WERI-Rb-1 (cell line): ENCODE data around the gene MYH7.
"Not testable (repeated sequence)": the region's sequence is repeated elsewhere in the genome, so short reads cannot be mapped to it uniquely, and the experiment has no call there.

Experiments used
- DNase-seq: peaks from one replicate; pipeline ENCODE4 v3.0.0-alpha.2; 2020
- H3K27ac ChIP-seq: fragments of 250-450 bp; sonication (Bioruptor Pico); 2 replicates; pipeline ENCODE4 v1.5.1; 2020; ENCODE audit warnings: mild to moderate bottlenecking, moderate library complexity
- H3K27me3 ChIP-seq: fragments of 250-450 bp; sonication (Bioruptor Pico); 2 replicates; pipeline ENCODE4 v1.5.1; 2021; ENCODE audit warnings: mild to moderate bottlenecking, low read depth, moderate library complexity; ENCODE audit not compliant: insufficient read depth, severe bottlenecking
- H3K36me3 ChIP-seq: fragments of 250-450 bp; sonication (Bioruptor Pico); 2 replicates; pipeline ENCODE4 v1.5.1; 2020; ENCODE audit warnings: mild to moderate bottlenecking, moderate library complexity
- H3K4me3 ChIP-seq: 2 replicates; pipeline ENCODE4 v1.5.1; 2011; ENCODE audit warnings: low read depth, mild to moderate bottlenecking, control low read depth, low read length
- H3K9me3 ChIP-seq: fragments of 250-450 bp; sonication (Bioruptor Pico); 2 replicates; pipeline ENCODE4 v1.5.1; 2021; ENCODE audit warnings: mild to moderate bottlenecking, moderate library complexity; ENCODE audit not compliant: severe bottlenecking
- CTCF ChIP-seq: IDR thresholded peaks from 2 replicates; pipeline ENCODE4 v1.5.1; 2011; ENCODE audit warnings: low read depth, mild to moderate bottlenecking, control low read depth, inconsistent platforms, low read length

Gene MYH7

GRCh38 chr14:23402296-23403138 lies 32.9 kb downstream of the MYH7 start:
- no peak for TF ChIP-seq CTCF

GRCh38 chr14:23401291-23401690 lies 34.2 kb downstream of the MYH7 start:
- no peak for TF ChIP-seq CTCF
- Histone ChIP-seq H3K36me3 (no peaks in the 10 kb centered on the region), H3K27ac (no peak overlapping the region), H3K27me3 (no peaks in the 10 kb centered on the region), H3K9me3 (no peaks in the 10 kb centered on the region), H3K4me3 (no peak overlapping the region)
- no peak for DNase-seq

More at GRCh38 chr14:23402296-23403138, 32.9 kb downstream of the MYH7 start:
- Histone ChIP-seq H3K27me3 (no peaks in the 10 kb centered on the region), H3K27ac (no peak overlapping the region), H3K36me3 (no peaks in the 10 kb centered on the region), H3K4me3 (no peak overlapping the region), H3K9me3 (no peaks in the 10 kb centered on the region)
- DNase-seq = no peak

GRCh38 chr14:23400496-23401149 lies 34.8 kb downstream of the MYH7 start:
- not testable (repeated sequence) for H3K9me3 ChIP-seq, H3K36me3 ChIP-seq, H3K27me3 ChIP-seq, H3K4me3 ChIP-seq, H3K27ac ChIP-seq, DNase-seq

- no peaks in the 10 kb centered on the region for H3K36me3 ChIP-seq
- DNase-seq = no peak
- H3K27ac ChIP-seq = no peak overlapping the region
- no peaks in the 10 kb centered on the region for H3K27me3 ChIP-seq
- no peaks in the 10 kb centered on the region for H3K9me3 ChIP-seq
- H3K4me3 ChIP-seq = no peak overlapping the region
- no peak for TF ChIP-seq CTCF
Measured at GRCh38 chr14:23399591-23399990, 35.9 kb downstream of the MYH7 start.

GRCh38 chr14:23399136-23399535 lies 36.3 kb downstream of the MYH7 start:
- TF ChIP-seq CTCF = no peak
- Histone ChIP-seq H3K9me3 (no peaks in the 10 kb centered on the region), H3K27ac (no peak overlapping the region), H3K4me3 (no peak overlapping the region), H3K36me3 (no peaks in the 10 kb centered on the region), H3K27me3 (no peaks in the 10 kb centered on the region)
- DNase-seq = no peak

- H3K27me3 ChIP-seq = no peaks in the 10 kb centered on the region
- no peak for TF ChIP-seq CTCF
- no peak overlapping the region for H3K4me3 ChIP-seq
- H3K36me3 ChIP-seq = no peaks in the 10 kb centered on the region
- H3K27ac ChIP-seq = no peak overlapping the region
- DNase-seq = no peak
- H3K9me3 ChIP-seq = no peaks in the 10 kb centered on the region
Measured at GRCh38 chr14:23398348-23398747, 37.1 kb downstream of the MYH7 start.
